Measurements from ENCODE around the gene LPP.
A peak's percentile ranks its signal among the peaks of the same experiment; 100 is the strongest.

LPP gene

GRCh38 chr3:188744166-188744565 lies 590.2 kb downstream of the LPP start:
- DNase-seq, result no peak

GRCh38 chr3:188745031-188745430 lies 591.1 kb downstream of the LPP start:
- DNase-seq, result no peak

GRCh38 chr3:188746291-188746783 lies 592.4 kb downstream of the LPP start:
- DNase-seq, result no peak

GRCh38 chr3:188747489-188747888 lies 593.5 kb downstream of the LPP start:
- DNase-seq, result no peak

- peak; percentile 51 to 53 for DNase-seq
Measured at GRCh38 chr3:188749010-188749617, 595.2 kb downstream of the LPP start.

- no peak for DNase-seq
Measured at GRCh38 chr3:188749830-188750229, 595.9 kb downstream of the LPP start.

- no peak for DNase-seq
Measured at GRCh38 chr3:188750617-188751016, 596.7 kb downstream of the LPP start.

- DNase-seq, result no peak
Measured at GRCh38 chr3:188752850-188753249, 598.9 kb downstream of the LPP start.

GRCh38 chr3:188754267-188754666 lies 600.3 kb downstream of the LPP start:
- DNase-seq, result no peak

- no peak for DNase-seq
Measured at GRCh38 chr3:188756241-188756640, 602.3 kb downstream of the LPP start.

GRCh38 chr3:188759336-188760005 lies 605.5 kb downstream of the LPP start:
- DNase-seq, result no peak

GRCh38 chr3:188760408-188760807 lies 606.5 kb downstream of the LPP start:
- no peak for DNase-seq

GRCh38 chr3:188761439-188761838 lies 607.5 kb downstream of the LPP start:
- no peak for DNase-seq

GRCh38 chr3:188761964-188762363 lies 608.0 kb downstream of the LPP start:
- no peak for DNase-seq

- no peak for DNase-seq
Measured at GRCh38 chr3:188764609-188765008, 610.7 kb downstream of the LPP start.

GRCh38 chr3:188769831-188770230 lies 615.9 kb downstream of the LPP start:
- no peak for DNase-seq

- DNase-seq, result no peak
Measured at GRCh38 chr3:188772886-188773285, 618.9 kb downstream of the LPP start.

- DNase-seq, result no peak
Measured at GRCh38 chr3:188775412-188775811, 621.5 kb downstream of the LPP start.

GRCh38 chr3:188776447-188776846 lies 622.5 kb downstream of the LPP start:
- no peak for DNase-seq

- no peak for DNase-seq
Measured at GRCh38 chr3:188778091-188778852, 624.3 kb downstream of the LPP start.

- no peak for DNase-seq
Measured at GRCh38 chr3:188779281-188779980, 625.5 kb downstream of the LPP start.

- no peak for DNase-seq
Measured at GRCh38 chr3:188780193-188781147, 626.5 kb downstream of the LPP start.

Data from stimulated activated CD4-positive, alpha-beta T cell treated with anti-CD3 and anti-CD28 coated beads, Interleukin-2, amount 100 ng/mL, for 48 hours (primary cell).